Measurements from ENCODE around the gene PCSK9. TPM values are rescaled to one million over a fixed set of nuclear protein-coding genes. Genes with fewer than 3 reads are reported as not detected.

The PCSK9 gene
- polyA plus RNA-seq, 1 donor = 9.1 TPM

DNA sequence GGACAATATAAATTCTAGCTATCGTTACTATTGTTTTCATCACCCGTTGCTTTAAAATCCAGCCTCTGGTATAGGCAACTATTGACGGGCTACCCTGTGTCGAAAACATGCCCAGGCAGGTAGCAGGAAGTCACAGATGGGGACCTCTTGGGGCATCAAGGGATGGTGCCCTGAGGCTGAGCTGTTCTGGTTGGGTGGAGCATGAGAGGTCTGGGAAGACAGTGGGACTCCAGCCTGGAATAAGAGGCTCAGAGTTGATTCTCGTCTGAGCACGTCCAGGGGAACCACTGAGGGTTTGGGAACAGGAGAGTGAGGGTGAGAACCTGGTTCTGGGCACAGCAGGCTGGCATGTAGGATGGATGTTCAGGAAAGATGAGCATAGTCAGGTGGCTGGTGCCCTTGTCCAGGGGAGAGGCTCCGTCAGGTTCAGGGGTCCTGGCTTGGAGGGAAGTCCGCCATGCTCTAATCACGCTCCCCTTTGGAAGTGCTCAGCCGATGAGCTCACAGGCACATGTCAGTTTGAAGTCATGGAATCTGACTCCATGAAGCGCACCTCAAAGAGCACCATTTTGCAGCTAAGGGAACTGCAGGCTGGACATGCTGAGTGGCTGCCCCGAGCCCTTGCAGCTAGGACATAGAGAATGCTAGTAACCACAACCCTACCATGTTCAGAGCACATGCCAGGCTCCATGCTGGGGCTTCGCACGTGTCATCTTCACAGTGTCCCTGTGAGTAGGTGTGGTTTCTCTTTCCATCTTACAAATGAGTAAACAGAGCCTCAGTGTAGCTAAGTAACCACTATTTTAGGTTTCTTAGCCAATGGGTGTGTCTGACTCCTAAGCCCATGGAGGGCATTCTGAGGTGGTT lies 21.0 kb downstream of the PCSK9 start:
- no peak for DNase-seq

DNA sequence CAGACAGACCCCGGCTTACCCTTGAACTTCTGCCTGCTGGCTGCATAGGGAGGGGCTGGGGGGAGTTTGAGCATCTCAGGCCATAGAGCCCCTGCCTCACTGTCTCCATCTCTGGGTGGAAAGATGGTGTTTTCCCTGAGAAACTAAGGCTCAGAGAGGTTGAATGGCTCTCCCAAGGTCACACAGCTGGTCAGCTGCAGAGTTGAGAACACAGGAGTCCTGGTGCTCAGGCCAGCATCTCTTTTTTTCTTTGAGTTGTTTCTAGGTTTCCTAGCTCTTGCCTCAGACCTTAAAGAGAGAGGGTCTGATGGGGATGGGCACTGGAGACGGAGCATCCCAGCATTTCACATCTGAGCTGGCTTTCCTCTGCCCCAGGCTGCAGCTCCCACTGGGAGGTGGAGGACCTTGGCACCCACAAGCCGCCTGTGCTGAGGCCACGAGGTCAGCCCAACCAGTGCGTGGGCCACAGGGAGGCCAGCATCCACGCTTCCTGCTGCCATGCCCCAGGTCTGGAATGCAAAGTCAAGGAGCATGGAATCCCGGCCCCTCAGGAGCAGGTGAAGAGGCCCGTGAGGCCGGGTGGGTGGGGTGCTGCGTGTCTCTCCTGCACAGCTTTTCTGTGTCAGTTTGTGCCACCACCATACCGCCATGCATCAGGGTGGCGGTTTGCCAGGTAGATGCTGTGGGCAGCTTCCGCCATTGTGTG lies 21.8 kb downstream of the PCSK9 start:
- no peak for DNase-seq

DNA sequence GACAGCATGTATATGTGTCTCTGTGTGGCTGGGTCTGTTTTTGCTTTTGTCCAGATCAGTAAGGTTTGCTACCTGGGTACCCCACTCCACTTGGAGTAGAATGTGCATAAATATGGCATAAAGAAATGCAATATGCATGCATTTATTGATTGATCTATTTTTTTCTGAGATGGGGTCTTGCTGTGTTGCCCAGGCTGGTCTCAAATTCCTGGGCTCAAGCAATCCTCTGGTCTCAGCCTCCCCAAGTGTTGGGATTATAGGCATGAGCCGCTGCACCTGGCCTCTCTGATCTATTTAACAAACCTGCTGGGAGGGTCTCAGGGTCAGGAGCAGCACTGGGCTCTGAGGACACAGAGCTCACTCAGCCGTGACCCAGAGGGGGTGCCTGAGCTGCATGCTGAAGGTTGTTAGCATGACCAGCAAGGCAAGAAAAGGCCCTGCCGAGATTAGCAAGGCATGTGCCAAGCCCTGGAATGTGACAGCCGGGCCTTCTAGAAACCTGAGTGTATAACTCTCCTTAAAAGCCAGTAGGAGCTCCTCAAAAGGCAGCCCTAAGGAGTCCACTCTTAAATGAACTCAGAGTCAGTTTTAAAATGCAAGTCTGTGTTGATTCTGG lies 22.5 kb downstream of the PCSK9 start:
- DNase-seq = no peak

DNA sequence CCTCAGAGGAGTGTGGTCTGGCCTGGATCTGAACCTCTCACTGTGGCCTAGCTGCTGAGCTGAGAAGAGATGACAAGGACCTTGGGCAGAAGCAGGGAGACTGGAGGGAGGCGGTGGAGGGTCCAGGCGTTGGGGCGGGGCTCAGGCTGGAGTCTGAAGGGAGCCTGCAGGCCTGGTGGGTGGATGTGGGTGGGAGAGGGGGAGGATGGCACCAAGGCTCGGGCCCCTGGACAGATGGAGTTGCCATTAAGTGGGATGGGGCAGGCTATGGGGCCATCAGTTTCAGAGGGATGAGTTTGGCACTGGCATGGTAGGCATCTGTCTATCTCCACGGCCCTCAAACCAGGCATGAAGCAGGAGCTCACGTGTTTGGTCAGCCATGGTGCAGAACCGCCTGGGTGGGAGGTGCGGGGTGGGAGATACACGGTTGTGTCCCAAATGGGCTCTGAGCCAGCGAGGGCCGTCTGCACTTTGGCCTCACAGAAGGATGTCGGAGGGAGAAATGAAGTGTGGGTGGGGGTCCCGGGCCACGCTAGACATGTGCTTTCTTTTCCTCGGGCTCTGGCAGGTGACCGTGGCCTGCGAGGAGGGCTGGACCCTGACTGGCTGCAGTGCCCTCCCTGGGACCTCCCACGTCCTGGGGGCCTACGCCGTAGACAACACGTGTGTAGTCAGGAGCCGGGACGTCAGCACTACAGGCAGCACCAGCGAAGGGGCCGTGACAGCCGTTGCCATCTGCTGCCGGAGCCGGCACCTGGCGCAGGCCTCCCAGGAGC lies 23.6 kb downstream of the PCSK9 start:
- DNase-seq = no peak

DNA sequence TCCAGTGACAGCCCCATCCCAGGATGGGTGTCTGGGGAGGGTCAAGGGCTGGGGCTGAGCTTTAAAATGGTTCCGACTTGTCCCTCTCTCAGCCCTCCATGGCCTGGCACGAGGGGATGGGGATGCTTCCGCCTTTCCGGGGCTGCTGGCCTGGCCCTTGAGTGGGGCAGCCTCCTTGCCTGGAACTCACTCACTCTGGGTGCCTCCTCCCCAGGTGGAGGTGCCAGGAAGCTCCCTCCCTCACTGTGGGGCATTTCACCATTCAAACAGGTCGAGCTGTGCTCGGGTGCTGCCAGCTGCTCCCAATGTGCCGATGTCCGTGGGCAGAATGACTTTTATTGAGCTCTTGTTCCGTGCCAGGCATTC lies 24.2 kb downstream of the PCSK9 start:
- DNase-seq = no peak

DNA sequence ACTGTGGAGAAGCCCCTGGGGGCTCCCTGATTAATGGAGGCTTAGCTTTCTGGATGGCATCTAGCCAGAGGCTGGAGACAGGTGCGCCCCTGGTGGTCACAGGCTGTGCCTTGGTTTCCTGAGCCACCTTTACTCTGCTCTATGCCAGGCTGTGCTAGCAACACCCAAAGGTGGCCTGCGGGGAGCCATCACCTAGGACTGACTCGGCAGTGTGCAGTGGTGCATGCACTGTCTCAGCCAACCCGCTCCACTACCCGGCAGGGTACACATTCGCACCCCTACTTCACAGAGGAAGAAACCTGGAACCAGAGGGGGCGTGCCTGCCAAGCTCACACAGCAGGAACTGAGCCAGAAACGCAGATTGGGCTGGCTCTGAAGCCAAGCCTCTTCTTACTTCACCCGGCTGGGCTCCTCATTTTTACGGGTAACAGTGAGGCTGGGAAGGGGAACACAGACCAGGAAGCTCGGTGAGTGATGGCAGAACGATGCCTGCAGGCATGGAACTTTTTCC lies 24.8 kb downstream of the PCSK9 start:
- DNase-seq = no peak

DNA sequence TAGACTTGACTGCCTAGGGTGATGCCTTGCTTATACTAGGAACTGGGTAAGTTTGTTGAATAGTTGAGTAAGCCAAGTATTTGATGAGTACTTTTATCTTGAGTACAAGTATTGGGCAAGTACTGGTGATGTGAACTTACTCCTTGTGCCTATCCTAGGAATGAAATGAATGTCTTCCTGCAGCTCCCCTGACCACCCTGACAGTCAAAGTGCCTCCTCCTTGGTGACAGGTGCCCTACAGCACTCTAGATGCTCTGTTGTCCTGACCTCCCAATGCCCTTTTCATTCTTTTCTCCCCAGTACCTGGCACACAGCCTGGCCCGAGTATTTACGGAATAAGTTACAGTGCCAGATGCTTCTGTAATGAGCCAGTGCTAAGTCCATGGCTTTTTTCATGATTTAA lies 25.5 kb downstream of the PCSK9 start:
- no peak for DNase-seq

DNA sequence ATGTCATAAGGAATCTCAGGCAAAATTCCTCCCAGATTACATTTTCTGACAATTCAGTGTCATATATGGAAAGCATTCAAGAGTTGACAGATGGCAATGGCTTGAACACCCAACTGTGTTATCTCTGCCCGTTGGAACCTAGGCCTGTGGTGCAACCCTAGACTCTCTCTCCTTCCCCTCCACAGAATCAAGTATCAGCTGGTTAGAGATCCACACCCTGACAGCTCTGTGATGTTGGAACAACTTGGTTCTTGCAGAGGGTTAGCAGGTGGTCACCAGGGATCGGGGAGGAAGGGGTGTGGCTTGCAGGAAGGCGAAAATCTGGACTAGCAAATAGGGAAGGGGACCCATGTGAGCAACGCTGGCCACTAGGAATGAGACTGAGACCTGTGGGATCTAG lies 26.3 kb downstream of the PCSK9 start:
- DNase-seq = no peak

DNA sequence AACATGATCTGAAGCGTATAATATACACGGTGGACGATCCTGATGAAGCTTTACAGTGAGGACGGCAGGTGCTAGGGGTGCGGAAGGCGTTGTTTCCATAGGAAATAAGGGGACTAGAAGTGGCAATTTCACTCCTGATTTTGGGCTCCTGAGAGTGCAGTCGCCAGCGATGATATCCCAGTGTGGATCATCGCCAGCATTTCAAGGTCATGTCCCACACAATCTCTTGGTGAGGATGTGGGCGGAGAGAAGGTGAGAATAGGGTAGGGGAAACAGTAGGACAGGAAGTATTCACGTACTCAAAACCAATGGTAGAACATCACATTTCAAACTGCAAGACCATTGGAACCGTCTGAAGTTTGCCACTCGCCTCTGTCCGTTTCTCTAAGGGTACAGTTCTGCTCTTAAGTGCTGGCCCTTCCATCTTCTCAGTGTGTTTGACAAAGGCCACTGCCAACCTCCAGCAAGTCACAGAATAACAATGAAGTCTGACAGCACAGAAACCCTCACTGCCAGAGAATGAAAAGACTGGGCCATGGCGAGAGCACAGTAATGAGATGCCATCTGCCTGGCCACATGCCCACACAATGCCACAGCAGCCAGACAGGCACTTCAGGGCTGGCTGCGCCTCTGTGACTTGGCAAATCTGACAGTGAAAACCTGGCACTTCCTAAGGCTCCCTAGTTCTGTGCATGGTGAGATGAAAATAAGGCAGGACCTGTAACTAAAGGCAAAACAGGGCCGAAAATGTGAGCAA lies 27.9 kb downstream of the PCSK9 start:
- no peak for DNase-seq

DNA sequence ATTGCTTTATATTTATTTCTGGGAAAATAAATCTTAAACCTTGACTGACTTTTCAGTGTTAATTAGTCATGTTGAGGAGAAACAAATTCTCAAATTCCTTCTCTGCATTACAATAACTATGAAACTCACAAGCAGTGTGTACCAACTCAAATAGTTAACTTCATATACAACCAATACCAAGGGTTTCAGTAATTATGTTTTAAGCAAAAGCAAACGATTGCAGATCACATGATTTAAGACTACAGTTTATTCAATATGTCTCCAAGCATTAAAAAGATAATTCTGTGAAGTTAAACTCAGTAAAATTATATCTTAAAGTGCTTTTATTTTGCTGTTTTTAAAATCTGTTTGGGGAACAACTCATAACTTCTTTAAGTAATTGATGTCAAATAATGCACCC lies 28.6 kb downstream of the PCSK9 start:
- no peak for DNase-seq

DNA sequence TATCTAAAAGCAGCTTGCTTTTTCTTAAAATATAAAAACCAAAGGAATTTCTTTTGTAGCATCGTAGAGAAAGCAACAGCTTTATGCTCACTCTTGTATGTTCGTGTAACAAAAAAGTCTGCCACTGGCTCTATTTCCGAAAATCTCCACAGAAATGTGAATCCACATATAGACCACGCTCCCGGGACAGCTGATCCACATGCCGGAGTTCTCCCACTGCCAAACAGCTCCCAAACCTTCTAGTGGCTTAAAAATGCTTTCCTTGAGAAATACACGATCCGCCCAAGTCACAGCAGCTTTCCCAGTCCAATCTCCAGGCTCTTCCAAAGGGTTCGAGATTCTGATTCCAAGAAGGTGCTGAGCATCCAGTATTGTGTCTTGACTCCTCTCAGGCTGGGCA lies 29.3 kb downstream of the PCSK9 start:
- no peak for DNase-seq

DNA sequence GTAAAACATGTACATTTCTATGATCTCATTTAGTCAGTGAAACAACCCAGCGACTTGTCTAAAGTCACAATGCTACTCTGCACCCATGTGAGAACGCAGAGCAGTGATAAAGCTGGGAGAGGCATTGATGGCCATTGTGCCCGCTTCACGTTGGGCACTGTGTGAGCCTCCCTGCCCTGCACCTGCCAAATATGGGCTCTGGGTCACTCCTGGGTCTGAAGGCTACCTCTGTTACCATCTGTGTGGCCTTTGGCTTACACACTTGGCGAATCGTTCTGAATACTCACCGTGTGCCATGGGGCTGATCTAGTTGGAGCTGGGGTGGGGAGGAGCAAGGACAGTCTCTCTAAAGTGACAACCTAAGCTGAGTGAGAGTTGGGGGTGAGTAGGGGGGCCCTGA lies 29.9 kb downstream of the PCSK9 start:
- no peak for DNase-seq

DNA sequence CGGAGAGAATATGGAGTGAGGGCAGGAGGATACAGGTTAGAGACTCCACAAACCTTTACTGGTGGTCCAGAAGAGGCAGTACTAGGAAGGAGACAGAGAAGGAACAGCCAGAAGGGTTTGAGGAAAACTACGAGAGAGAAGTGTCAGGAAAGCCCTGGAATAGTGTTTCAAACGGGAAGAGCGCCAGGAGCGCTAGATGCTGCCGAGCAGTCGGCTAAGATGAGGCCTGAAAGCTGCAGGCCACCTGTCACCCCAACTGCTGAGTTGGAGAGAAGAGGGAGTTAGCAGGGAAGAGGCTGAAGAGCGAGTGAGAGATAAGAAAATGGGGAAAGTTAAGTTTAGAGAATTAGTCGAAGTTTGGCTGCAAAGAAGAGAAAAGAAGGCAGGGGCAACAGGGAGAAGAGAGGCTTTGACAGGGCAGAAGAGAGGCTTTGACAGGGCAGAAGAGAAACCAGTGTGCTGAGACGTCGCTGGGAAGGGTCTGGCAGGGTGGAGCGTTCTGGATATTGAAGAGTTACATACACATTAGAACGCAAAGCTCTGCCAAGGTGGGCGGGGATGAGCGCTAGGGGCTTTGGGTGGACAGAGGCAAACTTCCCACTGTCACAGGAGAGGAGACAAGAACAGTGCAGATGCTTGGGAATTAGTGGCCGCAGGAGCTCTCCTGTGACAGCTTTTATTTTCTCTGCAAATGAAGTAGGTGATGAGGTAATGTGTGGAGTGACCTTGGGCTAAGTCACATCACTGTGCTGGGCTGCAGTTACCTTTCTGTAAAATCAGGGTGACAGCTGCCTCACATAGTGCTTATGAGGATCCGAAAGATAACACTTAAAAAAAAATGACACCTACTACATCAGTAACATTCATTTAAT lies 31.2 kb downstream of the PCSK9 start:
- DNase-seq = no peak

DNA sequence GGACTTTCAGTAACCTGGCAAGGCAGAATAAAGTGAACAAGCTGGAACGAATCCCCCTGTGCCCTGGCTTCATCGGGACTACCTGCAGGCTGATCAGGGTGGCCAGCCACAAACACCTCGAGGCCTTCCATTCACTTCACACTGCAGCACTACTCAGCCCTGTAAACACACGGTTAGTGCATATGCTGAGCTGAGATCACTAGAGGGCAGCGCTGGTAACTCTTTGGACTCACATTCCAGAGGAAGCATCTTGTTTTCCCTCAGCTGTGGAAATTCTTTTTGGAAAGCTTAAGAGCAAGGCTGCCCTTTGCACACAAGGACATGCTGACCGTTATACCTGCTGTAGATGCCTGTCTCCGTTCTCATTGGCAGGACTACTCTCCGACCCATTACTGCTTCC lies 32.1 kb downstream of the PCSK9 start:
- DNase-seq = no peak

DNA sequence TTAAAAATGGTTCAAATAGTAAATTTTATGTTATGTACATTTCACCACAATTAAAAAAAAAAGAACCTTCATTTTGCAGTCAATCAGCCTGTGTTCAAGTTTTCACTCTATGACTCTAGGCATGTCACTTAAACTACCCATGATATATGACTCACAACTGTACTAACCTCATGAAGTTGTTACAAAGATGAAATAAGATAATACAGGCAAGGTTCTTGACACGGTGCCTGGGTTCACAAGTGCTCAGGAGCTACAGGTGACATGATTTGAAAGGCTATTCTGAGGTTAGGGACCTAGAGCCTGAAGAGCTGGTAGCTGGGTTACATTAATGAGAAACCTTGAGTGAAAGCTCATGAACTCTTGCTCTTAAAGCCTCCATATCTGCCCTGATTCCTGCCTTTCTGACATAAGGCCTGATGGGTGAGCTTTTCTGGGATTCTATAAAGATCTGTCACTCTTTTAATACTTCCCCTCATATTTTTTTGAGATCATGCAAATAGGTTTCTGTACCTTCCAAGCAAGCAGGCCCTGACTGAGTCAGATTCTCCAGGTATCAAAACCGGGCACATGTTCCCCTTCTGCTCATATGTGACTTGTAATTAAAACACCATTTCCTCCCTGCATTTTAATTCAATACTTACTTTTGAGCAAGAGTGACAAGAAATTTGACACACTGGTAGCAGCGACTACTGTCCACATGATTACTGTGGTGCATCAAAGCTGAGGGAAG lies 34.0 kb downstream of the PCSK9 start:
- no peak for DNase-seq

DNA sequence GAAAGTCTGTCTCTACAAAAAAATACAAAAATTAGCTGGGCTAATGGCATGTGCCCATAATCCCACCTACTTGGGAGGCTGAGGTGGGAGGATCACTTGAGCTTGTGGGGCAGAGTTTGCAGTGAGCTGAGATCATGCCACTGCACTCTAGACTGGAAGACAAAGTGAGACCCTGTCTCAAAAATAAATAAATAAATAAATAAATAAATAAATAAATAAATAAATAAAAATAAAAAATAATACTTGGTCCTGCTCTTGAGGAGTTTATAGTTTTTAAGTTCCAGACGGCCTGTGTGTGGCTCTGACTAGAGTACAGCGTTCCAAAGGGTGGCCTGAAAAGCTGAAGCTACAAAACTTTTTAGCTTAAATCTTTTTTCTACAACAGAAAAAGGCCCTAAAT lies 35.1 kb downstream of the PCSK9 start:
- no peak for DNase-seq

DNA sequence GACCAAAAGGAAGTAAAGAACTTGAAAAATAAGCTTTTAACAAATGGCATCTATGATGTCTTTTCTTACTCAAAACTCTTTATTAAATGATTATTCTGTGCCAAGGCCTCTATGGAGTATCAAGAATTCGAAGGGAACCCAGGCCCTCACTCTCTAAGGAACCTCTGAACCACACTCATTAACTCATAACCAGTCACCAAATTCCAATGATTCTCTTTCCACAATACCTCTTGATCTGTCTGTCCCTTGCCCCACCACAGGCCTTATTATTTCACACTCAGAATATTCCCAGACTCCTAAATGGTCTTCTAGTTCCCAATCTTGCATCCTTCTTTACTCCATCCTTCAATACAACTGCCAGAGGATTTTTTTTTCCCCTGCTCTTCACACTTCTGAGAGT lies 37.0 kb downstream of the PCSK9 start:
- no peak for DNase-seq

DNA sequence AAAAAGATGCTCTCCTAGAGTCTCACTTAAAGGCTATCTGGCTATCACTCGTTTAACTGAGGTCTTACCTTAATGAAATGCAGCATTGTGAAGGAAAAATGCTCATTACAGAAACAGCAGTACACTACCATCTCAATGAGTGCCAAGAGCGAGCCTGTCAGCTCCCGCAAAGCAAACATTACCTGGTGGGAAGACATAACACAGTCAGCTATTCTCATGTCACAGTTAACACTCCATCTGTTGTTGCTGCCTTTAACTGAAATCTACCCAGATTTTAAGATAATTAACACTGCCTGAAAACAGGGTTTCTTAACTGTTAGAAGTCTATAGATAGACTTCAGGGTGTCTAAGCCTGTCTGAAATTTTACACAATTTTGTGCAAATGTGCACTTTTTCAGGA lies 39.1 kb downstream of the PCSK9 start:
- DNase-seq = no peak

DNA sequence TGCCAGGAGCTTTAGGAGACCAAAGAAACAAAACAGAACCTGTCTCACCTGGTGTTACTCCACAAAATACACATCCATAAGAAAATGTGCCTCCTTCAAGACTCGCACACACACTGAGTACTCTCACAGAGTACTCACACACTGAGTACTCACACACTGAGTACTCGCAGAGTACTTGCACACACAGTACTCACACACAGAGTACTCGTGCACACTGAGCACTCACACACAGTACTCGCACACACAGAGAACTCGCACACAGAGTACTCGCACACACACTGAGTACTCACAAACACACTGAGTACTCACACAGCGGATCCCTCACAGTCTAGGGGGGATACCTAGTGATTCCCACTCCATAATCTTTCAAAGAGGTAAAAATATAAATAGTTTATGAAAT lies 40.3 kb downstream of the PCSK9 start:
- no peak for DNase-seq

DNA sequence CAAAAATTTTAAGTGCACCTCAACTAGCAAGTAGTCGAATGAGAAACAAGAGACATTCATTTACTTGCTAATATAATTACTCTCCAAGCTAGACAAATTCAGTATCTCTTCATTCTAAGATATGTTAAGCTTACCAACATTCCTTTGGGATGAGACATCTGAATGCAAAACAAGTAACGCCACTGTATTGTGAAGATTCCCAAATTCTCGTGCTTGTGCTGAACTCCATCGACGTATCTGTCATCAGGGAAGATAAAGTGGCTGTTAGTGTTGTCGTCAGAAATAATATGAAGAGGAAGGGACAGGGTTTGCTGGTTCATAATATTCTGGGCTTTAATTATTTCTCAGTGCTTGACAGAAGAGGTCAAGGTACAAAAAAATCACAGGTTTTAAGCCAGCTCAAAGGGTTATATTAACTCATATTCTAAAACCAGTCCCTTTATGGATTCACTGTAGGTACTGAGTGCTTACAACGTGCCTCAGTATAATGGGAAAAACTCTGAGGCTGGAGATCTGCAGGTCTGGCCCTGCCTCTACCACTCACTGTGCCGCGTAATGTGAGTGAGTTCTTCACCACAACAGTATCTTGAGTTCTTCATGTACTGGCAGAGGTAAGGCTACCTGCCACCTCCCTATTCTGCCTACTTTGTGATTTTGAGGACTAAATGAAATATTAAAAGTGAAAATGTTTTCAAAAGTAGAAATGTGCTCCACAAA lies 42.0 kb downstream of the PCSK9 start:
- no peak for DNase-seq

Measured in hindlimb muscle (tissue), 1 donor.